K562 (cell line): Measurements from ENCODE around the gene SYPL2. TPM values are rescaled to one million over a fixed set of nuclear protein-coding genes. Genes with fewer than 3 reads are reported as not detected.

ENCODE experiments used
- ATAC-seq: fragments of 200-7000 bp; cut with Tn5 transposase; 3 replicates; pipeline ENCODE4 v1.9.1; 2020; ENCODE audit warnings: moderate library complexity
- BruUV-seq: library from RNA; stranded (reverse); fragments of 400-500 nt; replicated peaks from 2 replicates; lab custom pipeline; 2021; lab: Mats Ljungman, UMichigan
- CTCF ChIA-PET: fragments of 300-600 bp; formaldehyde crosslinking; extraction: SDS; loops from one replicate; lab custom pipeline; 2021; ENCODE audit warnings: low intra/inter-chr PET ratio; lab: Yijun Ruan, JAX
- POLR2A ChIA-PET: fragments of 300-600, 350-650 bp; sonication (Branson Sonifier 250); formaldehyde crosslinking; extraction: SDS; loops from one replicate; lab custom pipeline; 2021; ENCODE audit warnings: antibody characterized with exemption, inconsistent platforms; lab: Yijun Ruan, JAX
- DNase-seq, 4 experiments: peaks; one replicate each; pipeline versions ENCODE4 v3.0.0 to v3.0.0-alpha.2; 2011 to 2018; ENCODE audit warnings: low spot score in 3 of 4, mixed read lengths in 3 of 4; ENCODE audit errors: extremely low read depth in 1 of 4
- FAIRE-seq: peaks from 2 replicates; lab custom pipeline; 2011; peaks lifted over from hg19 to GRCh38; lab: Jason Lieb, UNC
- H2AFZ ChIP-seq: 2 replicates; pipeline ENCODE4 v1.6.0; 2011; ENCODE audit warnings: low read depth, low read length, control low read depth, inconsistent platforms
- H3K27ac ChIP-seq: fragments of 200-600 bp; 3 replicates; pipeline ENCODE4 v1.8.0; 2011; ENCODE audit warnings: low read depth, mild to moderate bottlenecking, control low read depth, inconsistent platforms, low read length, moderate library complexity, mixed read lengths; ENCODE audit errors: extremely low read depth
- H3K27me3 ChIP-seq, 2 experiments: fragments of 300-600 bp in 1 of 2; 2 replicates in 1 of 2; 3 replicates in 1 of 2; pipeline versions ENCODE4 v1.6.0 to v1.8.0; 2011; ENCODE audit warnings: inconsistent platforms in 2 of 2, low read length in 2 of 2, mild to moderate bottlenecking in 1 of 2, mixed read lengths in 1 of 2, moderate library complexity in 1 of 2; ENCODE audit not compliant: control insufficient read depth in 2 of 2, insufficient read depth in 2 of 2
- H3K36me3 ChIP-seq: fragments of 300-600 bp; 3 replicates; pipeline ENCODE4 v1.8.0; 2011; ENCODE audit warnings: mild to moderate bottlenecking, low read length, inconsistent platforms; ENCODE audit not compliant: control insufficient read depth, insufficient read depth
- H3K4me1 ChIP-seq, 2 experiments: fragments of 200-600 bp in 1 of 2; replicated peaks in 1 of 2; 2 replicates in 1 of 2; 3 replicates in 1 of 2; pipeline versions ENCODE4 v1.5.1 to v1.8.0; 2011; ENCODE audit warnings: inconsistent platforms in 2 of 2, low read length in 2 of 2, mild to moderate bottlenecking in 1 of 2, mixed read lengths in 1 of 2, moderate library complexity in 1 of 2; ENCODE audit not compliant: control insufficient read depth in 2 of 2, insufficient read depth in 2 of 2
- H3K4me2 ChIP-seq: 2 replicates; pipeline ENCODE4 v1.6.1; 2011; ENCODE audit warnings: low read length, control low read depth, inconsistent platforms, mixed read lengths; ENCODE audit not compliant: insufficient read depth
- H3K4me3 ChIP-seq: fragments of 200-600 bp; sonication (generic), shearing (Covaris generic); 2 replicates; pipeline ENCODE4 v1.5.1; 2016; ENCODE audit warnings: control low read depth, inconsistent platforms
- H3K79me2 ChIP-seq: fragments of 200-600 bp; 3 replicates; pipeline ENCODE4 v1.8.0; 2011; ENCODE audit warnings: low read length, inconsistent platforms; ENCODE audit not compliant: control insufficient read depth, insufficient read depth
- H3K9ac ChIP-seq, 2 experiments: 2 replicates each; pipeline versions ENCODE4 v1.6.0 to v1.6.1; 2011; ENCODE audit warnings: low read depth in 2 of 2, low read length in 2 of 2, control low read depth in 1 of 2, inconsistent platforms in 1 of 2, mild to moderate bottlenecking in 1 of 2, mixed read lengths in 1 of 2; ENCODE audit not compliant: insufficient read depth in 1 of 2
- H3K9me1 ChIP-seq: one replicate; pipeline ENCODE4 v1.6.0; 2011; ENCODE audit warnings: inconsistent platforms, mild to moderate bottlenecking, low read length, moderate library complexity; ENCODE audit not compliant: control insufficient read depth, insufficient read depth
- H3K9me3 ChIP-seq: replicated peaks from 2 replicates; pipeline ENCODE4 v1.5.1; 2011; ENCODE audit warnings: low read depth, low read length, inconsistent platforms; ENCODE audit not compliant: control insufficient read depth, insufficient read depth
- H4K20me1 ChIP-seq: replicated peaks from 2 replicates; pipeline ENCODE4 v1.6.1; 2011; ENCODE audit warnings: low read length, inconsistent platforms, mixed read lengths; ENCODE audit not compliant: control insufficient read depth, insufficient read depth
- CTBP1 ChIP-seq: fragments of 450-650 bp; IDR thresholded peaks from 2 replicates; pipeline ENCODE4 v1.6.1; 2016; ENCODE audit warnings: borderline replicate concordance
- GATAD2B ChIP-seq: fragments of 450-650 bp; IDR thresholded peaks from 2 replicates; pipeline ENCODE4 v1.6.1; 2017; ENCODE audit warnings: mild to moderate bottlenecking, borderline replicate concordance
- HDAC3 ChIP-seq: fragments of 450-650 bp; IDR thresholded peaks from 2 replicates; pipeline ENCODE4 v1.6.1; 2018; ENCODE audit warnings: borderline replicate concordance, mild to moderate bottlenecking, moderate library complexity; ENCODE audit not compliant: partially characterized antibody
- KDM4B ChIP-seq, 2 experiments: fragments of 450-650 bp in 1 of 2; sonication (generic) in 1 of 2; IDR thresholded peaks; 2 replicates each; pipeline ENCODE4 v1.6.1; 2016 to 2017; ENCODE audit warnings: borderline replicate concordance in 2 of 2, antibody characterized with exemption in 1 of 2, low read depth in 1 of 2, mild to moderate bottlenecking in 1 of 2
- LARP7 ChIP-seq: fragments of 450-650 bp; IDR thresholded peaks from 2 replicates; pipeline ENCODE4 v1.6.1; 2016
- RBM22 ChIP-seq: fragments of 200-400 bp; formaldehyde crosslinking; IDR thresholded peaks from 2 replicates; pipeline ENCODE4 v1.6.1; 2018; ENCODE audit warnings: low read length, low read depth; ENCODE audit not compliant: poor library complexity, severe bottlenecking
- RBM25 ChIP-seq: fragments of 200-400 bp; formaldehyde crosslinking; IDR thresholded peaks from 2 replicates; pipeline ENCODE4 v1.6.1; 2018; ENCODE audit warnings: low read length, low read depth, moderate library complexity; ENCODE audit not compliant: severe bottlenecking
- U2AF1 ChIP-seq: fragments of 200-400 bp; formaldehyde crosslinking; optimal IDR thresholded peaks from 2 replicates; pipeline ENCODE3; 2017; ENCODE audit warnings: mild to moderate bottlenecking, low read depth, low read length, moderate library complexity
- XRCC4 ChIP-seq: IDR thresholded peaks from one replicate; pipeline ENCODE4 v1.6.1; 2011; ENCODE audit not compliant: insufficient read depth, insufficient read length; ENCODE audit errors: extremely low read depth
- ZBTB43 ChIP-seq: sonication (generic); formaldehyde crosslinking; IDR thresholded peaks from 2 replicates; pipeline ENCODE4 v1.8.0; 2023; ENCODE audit warnings: mild to moderate bottlenecking, missing genetic modification reagents
- ZEB2 ChIP-seq: fragments of 450-650 bp; IDR thresholded peaks from 2 replicates; pipeline ENCODE4 v1.6.1; 2016
- ZNF133 ChIP-seq: fragments of 250-450 bp; sonication (Bioruptor Pico); IDR thresholded peaks from 2 replicates; pipeline ENCODE4 v1.4.0; 2020; ENCODE audit warnings: mild to moderate bottlenecking
- ZNF384 ChIP-seq: IDR thresholded peaks from 2 replicates; pipeline ENCODE4 v1.6.1; 2012; ENCODE audit warnings: low read depth, low read length, improper control_type of control experiment
- ZNF696 ChIP-seq: fragments of 250-450 bp; sonication (Bioruptor Pico); conservative IDR thresholded peaks from 2 replicates; pipeline ENCODE4 v1.4.0; 2020; ENCODE audit warnings: mild to moderate bottlenecking, moderate library complexity
- WGBS: fragments of 100-300 bp; shearing (Covaris generic); methylation state at CpG from one replicate; pipeline ENCODE4 v1.1.6; 2016; ENCODE audit warnings: low coverage, mixed read lengths; ENCODE audit not compliant: insufficient coverage; ENCODE audit errors: missing lambda C conversion rate; 5-methylcytosine and 5-hydroxymethylcytosine counted together
- in situ Hi-C: fragments of 300-500 bp; cut with MboI; formaldehyde crosslinking; loops from 4 replicates; pipeline ENCODE4 v1.15.0; 2018; ENCODE audit warnings: inconsistent platforms, mixed read lengths
- intact Hi-C: fragments of 100-400 bp; cut with micrococcal nuclease; formaldehyde crosslinking; loops from 2 replicates; pipeline ENCODE4 v1.14.2; 2022
- polyA plus RNA-seq, 8 experiments: library from polyadenylated mRNA; depleted of rRNA in 4 of 8; stranded (reverse) in 5 of 8; unstranded in 3 of 8; fragments of >200 nt; fragmentation: Nextera tagmentation in 2 of 8; fragmentation: Illumina TruSeq in 1 of 8; extraction: Ambion mirVana in 2 of 8; extraction: Trizol in 1 of 8; gene quantifications; 2 replicates each; pipeline versions ENCODE4 v1.2.1 to v1.2.3, GENCODE V29; 2011 to 2014; ENCODE audit warnings: inconsistent platforms in 1 of 8, missing spikeins in 1 of 8
- total RNA-seq, 7 experiments: library from RNA; depleted of rRNA in 6 of 7; stranded (reverse); fragments of >200 nt in 6 of 7; fragmentation: Illumina TruSeq in 2 of 7; extraction: Trizol in 2 of 7; gene quantifications; 2 replicates each; pipeline versions ENCODE4 v1.2.1 to v1.2.3, GENCODE V29; 2011 to 2021; ENCODE audit warnings: low replicate concordance in 1 of 7
- TF ChIP-seq, protein P1 (sequence below), 2 experiments: fragments of 250-450 bp in 1 of 2; fragments of 450-650 bp in 1 of 2; sonication (Bioruptor Pico) in 1 of 2; IDR thresholded peaks; 2 replicates each; pipeline versions ENCODE4 v1.6.1 to v1.8.0; 2016 to 2021; ENCODE audit warnings: mild to moderate bottlenecking in 2 of 2, moderate library complexity in 2 of 2, missing compliant biosample characterization in 1 of 2, missing genetic modification characterization in 1 of 2

Gene SYPL2
- total and polyA plus RNA-seq, 9 of the 15 experiments (the other 6 are each of a cell fraction or from before 2014, with no cell fraction given): 0.03 to 0.20 (median 0.07) TPM; not detected in 2

GRCh38 chr1:109441069-109441468 is 25.3 kb upstream of the SYPL2 start:
- H3K9me1 ChIP-seq: no peaks in the 10 kb centered on the region
- DNase-seq (no peak), FAIRE-seq (no peak), ATAC-seq (no peak)
- H3K9me3 ChIP-seq: no peaks in the 10 kb centered on the region
- peaks cover 0 to 15% of the 10 kb centered on the region in 2 experiments; a peak in 3 of 5 replicates for H3K4me1 ChIP-seq
- no peaks in the 10 kb centered on the region for H4K20me1 ChIP-seq
- BruUV-seq: no TSS peak
- ChIA-PET CTCF (no interaction called here), POLR2A (no interaction called here)
- H3K27me3 ChIP-seq: peaks cover 5 to 6% of the 10 kb centered on the region in 2 experiments; a peak in 3 of 5 replicates
- H3K9ac ChIP-seq: no peak overlapping the region
- no peak overlapping the region for H3K4me3 ChIP-seq
- intact Hi-C loops (no loop called here), in situ Hi-C loops (no loop called here)
- 0% methylated on average over 1 of the region's 1 CpG for WGBS
- H2AFZ ChIP-seq: no peak overlapping the region
- no peaks in the 10 kb centered on the region for H3K79me2 ChIP-seq
- no peak overlapping the region for H3K4me2 ChIP-seq
- TF ChIP-seq RBM22: no peak
- no peak for TF ChIP-seq ZBTB43 (CRISPR knock-in tag)
- no peaks in the 10 kb centered on the region for H3K36me3 ChIP-seq
- H3K27ac ChIP-seq: no peak overlapping the region

DNA sequence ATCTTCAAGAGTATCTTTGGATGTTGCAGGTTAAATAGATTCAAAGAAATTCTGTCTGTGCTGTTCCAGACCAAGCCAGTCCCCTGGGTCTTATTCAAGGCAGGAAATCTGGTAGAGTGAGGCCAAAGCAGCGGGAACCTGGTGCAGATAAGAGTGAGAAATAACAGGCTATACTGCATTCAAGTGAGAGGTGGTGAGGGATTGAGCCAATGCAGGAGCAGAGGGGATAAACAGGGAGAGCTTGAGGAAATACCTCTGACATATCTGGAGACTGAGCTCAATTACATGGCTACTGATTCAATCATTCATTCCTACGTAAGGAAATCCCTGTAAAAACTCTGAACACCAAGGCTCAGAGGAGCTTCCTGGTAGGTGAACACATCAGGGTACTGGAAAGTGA is 22.9 kb upstream of the SYPL2 start:
- in situ Hi-C loops: no loop called here
- H3K4me2 ChIP-seq: no peak overlapping the region
- WGBS: 6% methylated on average over 2 of the region's 2 CpGs
- peaks cover 6 to 11% of the 10 kb centered on the region in 2 experiments; a peak in 3 of 5 replicates for H3K27me3 ChIP-seq
- FAIRE-seq (no peak), ATAC-seq (no peak), DNase-seq (no peak)
- peaks cover 0 to 11% of the 10 kb centered on the region in 2 experiments; a peak in 3 of 5 replicates for H3K4me1 ChIP-seq
- no peaks in the 10 kb centered on the region for H4K20me1 ChIP-seq
- H3K36me3 ChIP-seq: no peaks in the 10 kb centered on the region
- H3K9me3 ChIP-seq: no peaks in the 10 kb centered on the region
- H3K4me3 ChIP-seq: no peak overlapping the region
- no peak overlapping the region for H3K27ac ChIP-seq
- H3K9me1 ChIP-seq: no peaks in the 10 kb centered on the region
- POLR2A ChIA-PET: interaction anchor here (0.9 to 1.1 kb wide), 3 partner anchors 13 to 40 kb away, joined by 3 read pairs; partner anchors contain the start of gene ATXN7L2
- CTCF ChIA-PET: no interaction called here
- BruUV-seq: no TSS peak
- no peaks in the 10 kb centered on the region for H3K79me2 ChIP-seq
- no peak overlapping the region for H2AFZ ChIP-seq
- no peak overlapping the region for H3K9ac ChIP-seq
- intact Hi-C loops: no loop called here
- TF ChIP-seq CTBP1: no peak
- TF ChIP-seq U2AF1: no peak
- TF ChIP-seq ZNF384: no peak
- TF ChIP-seq ZEB2: no peak
- TF ChIP-seq XRCC4: no peak
- TF ChIP-seq KDM4B (IDR thresholded peaks at IDR 0.05; ENCODE audit: borderline replicate concordance in 2 of 2, low read depth in 1 of 2): no peak
- TF ChIP-seq RBM25: no peak
- TF ChIP-seq ZNF696: no peak
- TF ChIP-seq, protein P1, sequence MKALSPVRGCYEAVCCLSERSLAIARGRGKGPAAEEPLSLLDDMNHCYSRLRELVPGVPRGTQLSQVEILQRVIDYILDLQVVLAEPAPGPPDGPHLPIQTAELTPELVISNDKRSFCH (CRISPR knock-in tag; IDR thresholded peaks at IDR 0.05): no peak
- TF ChIP-seq, protein P1 (tag; IDR thresholded peaks at IDR 0.05): no peak
- no peak for TF ChIP-seq HDAC3
- no peak for TF ChIP-seq LARP7
- TF ChIP-seq GATAD2B: no peak
- no peak for TF ChIP-seq ZNF133 (CRISPR knock-in tag)
